CD14-positive monocyte (primary cell): ENCODE data around the gene AGXT2. TPM values are rescaled to one million over a fixed set of nuclear protein-coding genes. Genes with fewer than 3 reads are reported as not detected.

Experiments
- DNase-seq, 3 donors: peaks; one replicate each; pipeline ENCODE4 v3.0.0-alpha.2; 2011 to 2022
- H2AFZ ChIP-seq: 2 replicates; pipeline ENCODE4 v1.6.0; 2012; ENCODE audit warnings: mild to moderate bottlenecking, low read depth, low read length, inconsistent platforms; ENCODE audit not compliant: insufficient read depth, poor library complexity, severe bottlenecking
- H3K27ac ChIP-seq, 2 donors: 1 replicate in 1 of 2; 2 replicates in 1 of 2; pipeline ENCODE4 v1.5.1; 2012 to 2013; ENCODE audit warnings: low read length in 2 of 2, control low read depth in 1 of 2, inconsistent platforms in 1 of 2, low read depth in 1 of 2, mild to moderate bottlenecking in 1 of 2
- H3K27me3 ChIP-seq, 2 donors: one replicate each; pipeline versions ENCODE4 v1.6.0 to v1.6.1; 2011 to 2013; ENCODE audit warnings: low read length in 2 of 2; ENCODE audit not compliant: control insufficient read depth in 2 of 2, insufficient read depth in 2 of 2
- H3K36me3 ChIP-seq, 2 donors: replicated peaks in 1 of 2; 1 replicate in 1 of 2; 2 replicates in 1 of 2; pipeline versions ENCODE4 v1.5.1 to v1.6.1; 2012 to 2013; ENCODE audit warnings: low read length in 2 of 2, control low read depth in 1 of 2, inconsistent platforms in 1 of 2, mild to moderate bottlenecking in 1 of 2; ENCODE audit not compliant: insufficient read depth in 2 of 2, control insufficient read depth in 1 of 2
- H3K4me1 ChIP-seq, 2 donors: 1 replicate in 1 of 2; 2 replicates in 1 of 2; pipeline versions ENCODE4 v1.5.1 to v1.6.1; 2012 to 2013; ENCODE audit warnings: low read length in 2 of 2, control low read depth in 1 of 2, inconsistent platforms in 1 of 2, mild to moderate bottlenecking in 1 of 2, moderate library complexity in 1 of 2; ENCODE audit not compliant: insufficient read depth in 2 of 2, control insufficient read depth in 1 of 2
- H3K4me2 ChIP-seq: replicated peaks from 2 replicates; pipeline ENCODE3; 2012; ENCODE audit warnings: low read length, moderate library complexity, mild to moderate bottlenecking; ENCODE audit not compliant: poor library complexity, severe bottlenecking; ENCODE audit errors: extremely low read depth
- H3K4me3 ChIP-seq, 3 experiments: fragments of 200-600 bp in 1 of 3; sonication (generic) in 1 of 3; replicated peaks in 1 of 3; 1 replicate in 2 of 3; 2 replicates in 1 of 3; pipeline ENCODE4 v1.5.1; 2011 to 2013; ENCODE audit warnings: low read length in 3 of 3, mild to moderate bottlenecking in 3 of 3, control low read depth in 2 of 3, low read depth in 2 of 3, inconsistent platforms in 1 of 3, moderate library complexity in 1 of 3
- H3K79me2 ChIP-seq: 2 replicates; pipeline ENCODE4 v1.6.0; 2012; ENCODE audit warnings: mild to moderate bottlenecking, control low read depth, inconsistent platforms, low read length, moderate library complexity; ENCODE audit not compliant: insufficient read depth
- H3K9ac ChIP-seq: 2 replicates; pipeline ENCODE4 v1.6.0; 2017; ENCODE audit warnings: low read length, mild to moderate bottlenecking; ENCODE audit not compliant: insufficient read depth, poor library complexity, severe bottlenecking
- H3K9me3 ChIP-seq, 2 donors: replicated peaks in 1 of 2; 1 replicate in 1 of 2; 2 replicates in 1 of 2; pipeline versions ENCODE4 v1.5.1 to v1.6.1; 2012 to 2013; ENCODE audit warnings: low read length in 2 of 2, control low read depth in 1 of 2; ENCODE audit not compliant: control insufficient read depth in 1 of 2, insufficient read depth in 1 of 2
- H4K20me1 ChIP-seq: 2 replicates; pipeline ENCODE4 v1.6.0; 2012; ENCODE audit warnings: mild to moderate bottlenecking, low read length, control low read depth, moderate library complexity; ENCODE audit not compliant: insufficient read depth
- H3K27ac Mint-ChIP-seq, 7 donors: one replicate each; pipeline ENCODE4 v1.8.0; 2020; ENCODE audit warnings: mild to moderate bottlenecking in 7 of 7, mixed read lengths in 7 of 7, moderate library complexity in 6 of 7, inconsistent platforms in 2 of 7
- H3K27me3 Mint-ChIP-seq, 3 donors: one replicate each; pipeline ENCODE4 v1.8.0; 2021 to 2022; ENCODE audit warnings: low read depth in 3 of 3, mild to moderate bottlenecking in 3 of 3, mixed read lengths in 3 of 3, moderate library complexity in 3 of 3, inconsistent platforms in 1 of 3
- H3K36me3 Mint-ChIP-seq, 2 donors: one replicate each; pipeline ENCODE4 v1.8.0; 2020; ENCODE audit warnings: mixed read lengths in 2 of 2, inconsistent platforms in 1 of 2, mild to moderate bottlenecking in 1 of 2
- H3K4me1 Mint-ChIP-seq: one replicate; pipeline ENCODE4 v1.8.0; 2020; ENCODE audit warnings: mild to moderate bottlenecking, mixed read lengths
- H3K4me3 Mint-ChIP-seq, 2 donors: one replicate each; pipeline ENCODE4 v1.8.0; 2020; ENCODE audit warnings: mild to moderate bottlenecking in 2 of 2, mixed read lengths in 2 of 2, moderate library complexity in 1 of 2
- H3K9me3 Mint-ChIP-seq, 7 donors: one replicate each; pipeline ENCODE4 v1.8.0; 2020 to 2022; ENCODE audit warnings: mixed read lengths in 7 of 7, mild to moderate bottlenecking in 6 of 7, moderate library complexity in 6 of 7, inconsistent platforms in 2 of 7
- CTCF ChIP-seq: fragments of 200-600 bp; IDR thresholded peaks from one replicate; pipeline ENCODE4 v1.8.0; 2022; ENCODE audit warnings: antibody characterized with exemption, mild to moderate bottlenecking
- WGBS: methylation state at CpG from one replicate; pipeline ENCODE4 v1.1.5; 2013; ENCODE audit warnings: missing lambda C conversion rate; ENCODE audit not compliant: insufficient coverage; 5-methylcytosine and 5-hydroxymethylcytosine counted together
- intact Hi-C, 2 donors: fragments of 100-400 bp; cut with micrococcal nuclease; formaldehyde crosslinking; loops; one replicate each; pipeline versions ENCODE4 v1.15.0 to v1.15.1; 2023
- polyA plus RNA-seq, 3 donors: library from polyadenylated mRNA; depleted of rRNA in 1 of 3; unstranded in 2 of 3; stranded (reverse) in 1 of 3; fragments of 300-500 nt in 2 of 3; fragments of >200 nt in 1 of 3; fragmentation: Illumina TruSeq in 2 of 3; gene quantifications; 1 replicate in 2 of 3; 2 replicates in 1 of 3; pipeline ENCODE4 v1.2.3, GENCODE V29; 2012 to 2021

AGXT2 gene
- polyA plus RNA-seq, 3 donors = not detected

- H3K27ac ChIP-seq = no peak overlapping the region
- Mint-ChIP-seq H3K27me3 (no peaks in the 10 kb centered on the region), H3K27ac (no peak overlapping the region), H3K4me3 (no peak overlapping the region), H3K9me3 (peaks cover 0 to 15% (median 8%) of the 10 kb centered on the region in 7 donors), H3K4me1 (no peaks in the 10 kb centered on the region), H3K36me3 (peaks cover 60 to 78% of the 10 kb centered on the region in 2 donors)
- H3K27me3 ChIP-seq = no peaks in the 10 kb centered on the region
- H3K79me2 ChIP-seq = no peaks in the 10 kb centered on the region
- no peak for TF ChIP-seq CTCF
- H3K36me3 ChIP-seq = peaks cover 19 to 55% of the 10 kb centered on the region in 2 donors
- H3K9me3 ChIP-seq = peaks cover 0 to 4% of the 10 kb centered on the region in 2 donors
- no peak overlapping the region for H2AFZ ChIP-seq
- no peak for DNase-seq
- H3K4me1 ChIP-seq = no peaks in the 10 kb centered on the region
- intact Hi-C loops = no loop called here
- 100% methylated on average over 1 of the region's 4 CpGs for WGBS
- no peak overlapping the region for H3K9ac ChIP-seq
- H4K20me1 ChIP-seq = no peaks in the 10 kb centered on the region
- H3K4me3 ChIP-seq = no peak overlapping the region
- no peak overlapping the region for H3K4me2 ChIP-seq
Measured at GRCh38 chr5:35073160-35073559, 25.4 kb upstream of the AGXT2 start.

- no peak overlapping the region for H3K27ac ChIP-seq
- H3K4me2 ChIP-seq = no peak overlapping the region
- intact Hi-C loops = no loop called here
- H3K36me3 ChIP-seq = peaks cover 33 to 77% of the 10 kb centered on the region in 2 donors
- TF ChIP-seq CTCF = no peak
- Mint-ChIP-seq H3K4me3 (no peak overlapping the region), H3K27me3 (no peaks in the 10 kb centered on the region), H3K27ac (no peak overlapping the region), H3K9me3 (peaks cover 0 to 7% (median 3%) of the 10 kb centered on the region in 7 donors), H3K36me3 (peaks cover 56 to 68% of the 10 kb centered on the region in 2 donors), H3K4me1 (peaks cover 12% of the 10 kb centered on the region)
- peaks cover 0 to 4% of the 10 kb centered on the region in 2 donors for H3K9me3 ChIP-seq
- no peaks in the 10 kb centered on the region for H4K20me1 ChIP-seq
- H3K9ac ChIP-seq = no peak overlapping the region
- 67% methylated on average over 1 of the region's 1 CpG for WGBS
- no peak overlapping the region for H2AFZ ChIP-seq
- H3K4me3 ChIP-seq = no peak overlapping the region
- no peaks in the 10 kb centered on the region for H3K27me3 ChIP-seq
- no peaks in the 10 kb centered on the region for H3K79me2 ChIP-seq
- no peak for DNase-seq
- peaks cover 6 to 9% of the 10 kb centered on the region in 2 donors for H3K4me1 ChIP-seq
Measured at GRCh38 chr5:35069188-35069587, 21.4 kb upstream of the AGXT2 start.
